Measurements from ENCODE around the gene RNF103. TPM values are rescaled to one million over a fixed set of nuclear protein-coding genes. Genes with fewer than 3 reads are reported as not detected.

The RNF103 gene
- total RNA-seq, 1 experiment from 2014 or later: 10.1 TPM

GRCh38 chr2:86649119-86649947 lies 25.7 kb upstream of the RNF103 start:
- Histone ChIP-seq H3K27me3 (replicated peaks; ENCODE audit: insufficient read depth, low read depth, low read length, poor library complexity) (no peaks in the 10 kb centered on the region), H3K27ac (ENCODE audit: low read depth, low read length, poor library complexity, severe bottlenecking) (no peak overlapping the region), H3K4me3 (ENCODE audit: low read depth, low read length, poor library complexity, severe bottlenecking) (no peak overlapping the region), H3K4me1 (ENCODE audit: insufficient read depth, low read length, poor library complexity, severe bottlenecking) (no peaks in the 10 kb centered on the region), H3K36me3 (ENCODE audit: insufficient read depth, low read length, poor library complexity, severe bottlenecking) (no peaks in the 10 kb centered on the region), H3K9me3 (ENCODE audit: low read depth, low read length, poor library complexity, severe bottlenecking) (no peaks in the 10 kb centered on the region)
- no peak for DNase-seq (ENCODE audit: low spot score)
- TF ChIP-seq, protein P1, sequence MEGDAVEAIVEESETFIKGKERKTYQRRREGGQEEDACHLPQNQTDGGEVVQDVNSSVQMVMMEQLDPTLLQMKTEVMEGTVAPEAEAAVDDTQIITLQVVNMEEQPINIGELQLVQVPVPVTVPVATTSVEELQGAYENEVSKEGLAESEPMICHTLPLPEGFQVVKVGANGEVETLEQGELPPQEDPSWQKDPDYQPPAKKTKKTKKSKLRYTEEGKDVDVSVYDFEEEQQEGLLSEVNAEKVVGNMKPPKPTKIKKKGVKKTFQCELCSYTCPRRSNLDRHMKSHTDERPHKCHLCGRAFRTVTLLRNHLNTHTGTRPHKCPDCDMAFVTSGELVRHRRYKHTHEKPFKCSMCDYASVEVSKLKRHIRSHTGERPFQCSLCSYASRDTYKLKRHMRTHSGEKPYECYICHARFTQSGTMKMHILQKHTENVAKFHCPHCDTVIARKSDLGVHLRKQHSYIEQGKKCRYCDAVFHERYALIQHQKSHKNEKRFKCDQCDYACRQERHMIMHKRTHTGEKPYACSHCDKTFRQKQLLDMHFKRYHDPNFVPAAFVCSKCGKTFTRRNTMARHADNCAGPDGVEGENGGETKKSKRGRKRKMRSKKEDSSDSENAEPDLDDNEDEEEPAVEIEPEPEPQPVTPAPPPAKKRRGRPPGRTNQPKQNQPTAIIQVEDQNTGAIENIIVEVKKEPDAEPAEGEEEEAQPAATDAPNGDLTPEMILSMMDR (conservative IDR thresholded peaks at IDR 0.05; ENCODE audit: low read depth, low read length): no peak
- TF ChIP-seq EZH2 (IDR thresholded peaks at IDR 0.05; ENCODE audit: borderline replicate concordance, low read depth, low read length, poor library complexity, severe bottlenecking): no peak
- no TSS peak for BruUV-seq (replicated peaks)
- ChIA-PET CTCF (no interaction called here), POLR2A (ENCODE audit: low non-redundant PET) (no interaction called here)
- intact Hi-C loops (cut with micrococcal nuclease; ENCODE audit: unreplicated experiment): no loop called here

GRCh38 chr2:86648681-86649080 lies 25.0 kb upstream of the RNF103 start:
- ChIA-PET POLR2A (ENCODE audit: low non-redundant PET) (no interaction called here), CTCF (no interaction called here)
- BruUV-seq (replicated peaks): no TSS peak
- no peak overlapping the region for H3K27ac ChIP-seq (ENCODE audit: low read depth, low read length, poor library complexity, severe bottlenecking)
- intact Hi-C loops (cut with micrococcal nuclease; ENCODE audit: unreplicated experiment): no loop called here
- no peaks in the 10 kb centered on the region for H3K4me1 ChIP-seq (ENCODE audit: insufficient read depth, low read length, poor library complexity, severe bottlenecking)
- no peak overlapping the region for H3K4me3 ChIP-seq (ENCODE audit: low read depth, low read length, poor library complexity, severe bottlenecking)
- H3K27me3 ChIP-seq (replicated peaks; ENCODE audit: insufficient read depth, low read depth, low read length, poor library complexity): no peaks in the 10 kb centered on the region
- H3K36me3 ChIP-seq (ENCODE audit: insufficient read depth, low read length, poor library complexity, severe bottlenecking): no peaks in the 10 kb centered on the region
- TF ChIP-seq, protein P1 (conservative IDR thresholded peaks at IDR 0.05; ENCODE audit: low read depth, low read length): no peak
- no peak for TF ChIP-seq EZH2 (IDR thresholded peaks at IDR 0.05; ENCODE audit: borderline replicate concordance, low read depth, low read length, poor library complexity, severe bottlenecking)
- DNase-seq (ENCODE audit: low spot score): no peak
- H3K9me3 ChIP-seq (ENCODE audit: low read depth, low read length, poor library complexity, severe bottlenecking): no peaks in the 10 kb centered on the region

DNA sequence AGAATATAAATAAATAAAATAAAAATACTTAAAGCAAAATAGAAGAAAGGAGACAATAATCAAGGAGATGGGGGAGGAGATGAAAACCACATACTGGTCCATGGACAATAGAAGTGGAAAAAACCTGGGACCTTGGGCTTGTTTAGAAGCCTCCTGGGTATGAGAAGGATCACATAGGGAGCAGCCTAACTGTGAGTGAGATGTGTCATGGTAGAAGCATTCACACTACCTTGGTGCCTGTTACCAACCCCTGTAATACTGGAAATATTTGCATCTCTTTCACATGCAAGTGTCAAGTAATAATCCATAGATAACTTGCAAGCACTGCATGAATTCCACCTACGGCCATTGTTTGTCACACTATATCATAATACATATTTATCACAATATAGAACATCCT lies 23.2 kb upstream of the RNF103 start:
- Histone ChIP-seq H3K27me3 (replicated peaks; ENCODE audit: insufficient read depth, low read depth, low read length, poor library complexity) (no peaks in the 10 kb centered on the region), H3K4me1 (ENCODE audit: insufficient read depth, low read length, poor library complexity, severe bottlenecking) (no peaks in the 10 kb centered on the region), H3K9me3 (ENCODE audit: low read depth, low read length, poor library complexity, severe bottlenecking) (no peaks in the 10 kb centered on the region), H3K27ac (ENCODE audit: low read depth, low read length, poor library complexity, severe bottlenecking) (no peak overlapping the region), H3K36me3 (ENCODE audit: insufficient read depth, low read length, poor library complexity, severe bottlenecking) (no peaks in the 10 kb centered on the region), H3K4me3 (ENCODE audit: low read depth, low read length, poor library complexity, severe bottlenecking) (no peak overlapping the region)
- no peak for DNase-seq (ENCODE audit: low spot score)
- POLR2A ChIA-PET (ENCODE audit: low non-redundant PET): no interaction called here
- no TSS peak for BruUV-seq (replicated peaks)
- CTCF ChIA-PET: no interaction called here
- TF ChIP-seq EZH2 (IDR thresholded peaks at IDR 0.05; ENCODE audit: borderline replicate concordance, low read depth, low read length, poor library complexity, severe bottlenecking): no peak
- TF ChIP-seq, protein P1 (conservative IDR thresholded peaks at IDR 0.05; ENCODE audit: low read depth, low read length): no peak
- intact Hi-C loops (cut with micrococcal nuclease; ENCODE audit: unreplicated experiment): no loop called here

Measured in A673 (cell line).